ENCODE results near the gene ZNF200. TPM values are rescaled to one million over a fixed set of nuclear protein-coding genes. Genes with fewer than 3 reads are reported as not detected.

The ZNF200 gene
- total and polyA plus RNA-seq, 7 donors: 1.3 to 5.8 (median 3.4) TPM

GRCh38 chr16:3264137-3265036 lies 29.4 kb upstream of the ZNF200 start:
- H3K9me3 ChIP-seq: no peaks in the 10 kb centered on the region
- peak overlapping the region; percentile 80 for H3K4me3 ChIP-seq
- TF ChIP-seq, protein P1, sequence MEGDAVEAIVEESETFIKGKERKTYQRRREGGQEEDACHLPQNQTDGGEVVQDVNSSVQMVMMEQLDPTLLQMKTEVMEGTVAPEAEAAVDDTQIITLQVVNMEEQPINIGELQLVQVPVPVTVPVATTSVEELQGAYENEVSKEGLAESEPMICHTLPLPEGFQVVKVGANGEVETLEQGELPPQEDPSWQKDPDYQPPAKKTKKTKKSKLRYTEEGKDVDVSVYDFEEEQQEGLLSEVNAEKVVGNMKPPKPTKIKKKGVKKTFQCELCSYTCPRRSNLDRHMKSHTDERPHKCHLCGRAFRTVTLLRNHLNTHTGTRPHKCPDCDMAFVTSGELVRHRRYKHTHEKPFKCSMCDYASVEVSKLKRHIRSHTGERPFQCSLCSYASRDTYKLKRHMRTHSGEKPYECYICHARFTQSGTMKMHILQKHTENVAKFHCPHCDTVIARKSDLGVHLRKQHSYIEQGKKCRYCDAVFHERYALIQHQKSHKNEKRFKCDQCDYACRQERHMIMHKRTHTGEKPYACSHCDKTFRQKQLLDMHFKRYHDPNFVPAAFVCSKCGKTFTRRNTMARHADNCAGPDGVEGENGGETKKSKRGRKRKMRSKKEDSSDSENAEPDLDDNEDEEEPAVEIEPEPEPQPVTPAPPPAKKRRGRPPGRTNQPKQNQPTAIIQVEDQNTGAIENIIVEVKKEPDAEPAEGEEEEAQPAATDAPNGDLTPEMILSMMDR (IDR thresholded peaks at IDR 0.05): peak; percentile 5
- DNase-seq: peak; percentile 98
- WGBS, 3 donors: 1 to 2% (median 2%) methylated on average over 72 to 77 of the region's 77 CpGs
- H3K4me1 ChIP-seq: peaks cover 3% of the 10 kb centered on the region
- H3K27me3 ChIP-seq (ENCODE audit: insufficient read depth in 3 of 3, low read length in 2 of 3): no peaks in the 10 kb centered on the region
- H3K36me3 ChIP-seq (ENCODE audit: insufficient read depth in 1 of 2, low read depth in 1 of 2): peaks cover 0 to 18% of the 10 kb centered on the region in 2 donors
- H3K27ac ChIP-seq: peak overlapping the region; percentile 95
- intact Hi-C loops (cut with DNase I): loop anchor here (1.0 to 10.0 kb wide), 3 partner anchors 18 to 230 kb away; partner anchors contain the start of genes ZNF263 (in 2 of the 2) and C16orf90 (in 1 of the 2)
- peak; percentile 97 to 98 (median 97) for ATAC-seq

DNA sequence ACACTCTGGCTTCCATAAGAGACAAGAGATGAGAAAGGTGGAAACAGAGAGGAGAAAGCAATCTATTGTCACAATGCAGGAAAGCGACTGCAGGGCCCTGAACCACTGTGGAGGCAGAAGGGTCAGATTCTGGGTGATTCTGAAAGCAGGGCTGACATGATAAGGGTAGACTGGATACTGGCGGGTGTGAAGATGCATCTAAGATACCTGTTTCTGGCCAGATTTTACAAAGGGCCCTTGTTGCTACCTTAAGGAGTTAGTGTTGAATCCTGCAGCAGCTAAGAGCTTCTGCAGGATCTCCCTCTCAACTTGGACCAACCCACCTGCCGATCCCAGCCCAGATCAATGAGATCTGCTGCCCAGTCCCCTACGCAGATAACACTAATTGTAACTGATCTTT lies 27.6 kb upstream of the ZNF200 start:
- ATAC-seq: no peak
- Histone ChIP-seq H3K4me1 (peaks cover 3% of the 10 kb centered on the region), H3K27me3 (ENCODE audit: insufficient read depth in 3 of 3, low read length in 2 of 3) (no peaks in the 10 kb centered on the region), H3K36me3 (ENCODE audit: insufficient read depth in 1 of 2, low read depth in 1 of 2) (peaks cover 0 to 8% of the 10 kb centered on the region in 2 donors), H3K4me3 (no peak overlapping the region), H3K27ac (no peak overlapping the region), H3K9me3 (no peaks in the 10 kb centered on the region)
- TF ChIP-seq, protein P1 (IDR thresholded peaks at IDR 0.05): no peak
- intact Hi-C loops (cut with DNase I): loop anchor here in 1 of 2 donors (10.0 kb wide), 1 partner anchor 232 kb away; the partner anchor contains the start of gene C16orf90
- no peak for DNase-seq
- WGBS, 3 donors: 94 to 96% (median 94%) methylated on average over 4 of the region's 4 CpGs

DNA sequence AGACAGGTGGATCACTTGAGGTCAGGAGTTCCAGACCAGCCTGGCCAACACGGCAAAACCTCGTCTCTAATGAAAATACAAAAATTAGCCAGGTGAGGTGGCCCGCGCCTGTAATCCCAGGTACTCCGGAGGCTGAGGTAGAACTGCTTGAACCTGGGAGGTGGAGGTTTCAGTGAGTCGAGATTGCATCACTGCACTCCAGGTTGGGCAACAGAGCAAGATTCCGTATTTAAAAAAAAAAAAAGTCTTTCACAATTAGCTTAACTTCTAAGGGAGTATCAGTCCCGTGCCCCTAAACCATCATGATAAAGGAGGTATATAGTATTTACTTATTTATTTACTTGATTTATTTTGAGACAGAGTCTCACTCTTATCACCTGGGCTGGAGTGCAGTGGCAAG lies 24.9 kb upstream of the ZNF200 start:
- TF ChIP-seq, protein P1 (IDR thresholded peaks at IDR 0.05): no peak
- no peaks in the 10 kb centered on the region for H3K9me3 ChIP-seq
- ATAC-seq (no peak), DNase-seq (no peak)
- intact Hi-C loops (cut with DNase I): loop anchor here in 1 of 2 donors (10.0 kb wide), 1 partner anchor 235 kb away; the partner anchor contains the start of gene C16orf90
- H3K4me1 ChIP-seq: peaks cover 3% of the 10 kb centered on the region
- H3K4me3 ChIP-seq: no peak overlapping the region
- 81 to 86% (median 84%) methylated on average over 8 of the region's 8 CpGs for WGBS, 3 donors
- H3K27ac ChIP-seq: no peak overlapping the region
- H3K36me3 ChIP-seq (ENCODE audit: insufficient read depth in 1 of 2, low read depth in 1 of 2): no peaks in the 10 kb centered on the region
- peaks cover 0 to 10% (median 3%) of the 10 kb centered on the region in 3 donors for H3K27me3 ChIP-seq (ENCODE audit: insufficient read depth in 3 of 3, low read length in 2 of 3)

DNA sequence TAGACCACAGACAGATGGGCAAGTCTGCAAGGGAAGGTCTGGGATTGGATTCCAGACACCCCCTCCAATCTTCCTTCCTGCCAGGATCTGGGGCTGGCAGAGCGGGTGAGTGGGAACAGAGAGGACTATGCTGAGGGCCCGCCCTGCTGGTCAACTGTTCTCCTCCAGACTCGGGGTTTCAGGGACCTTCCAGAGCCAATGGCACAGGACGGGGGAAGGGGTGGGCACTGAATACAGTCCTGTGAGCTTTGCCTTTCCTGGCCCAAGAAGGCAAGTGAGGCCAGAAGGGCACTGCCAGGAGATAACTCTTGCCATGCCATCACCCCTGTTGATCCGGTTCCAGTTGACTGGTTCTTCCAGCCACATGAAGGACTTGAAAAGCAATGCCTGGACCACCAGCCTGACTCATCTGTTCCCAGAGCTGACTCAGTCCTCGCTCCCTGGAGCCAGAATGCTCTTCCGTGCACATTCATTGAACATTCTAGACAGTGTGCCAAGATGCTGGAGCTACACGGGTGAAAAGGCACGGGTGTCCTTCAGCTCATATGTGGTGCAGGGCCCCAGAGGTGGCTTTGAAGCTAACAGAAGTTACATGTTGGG lies 22.0 kb upstream of the ZNF200 start:
- Histone ChIP-seq H3K27ac (no peak overlapping the region), H3K9me3 (no peaks in the 10 kb centered on the region), H3K4me1 (no peaks in the 10 kb centered on the region), H3K4me3 (no peak overlapping the region), H3K36me3 (ENCODE audit: insufficient read depth in 1 of 2, low read depth in 1 of 2) (no peaks in the 10 kb centered on the region), H3K27me3 (ENCODE audit: insufficient read depth in 3 of 3, low read length in 2 of 3) (peaks cover 0 to 10% (median 9%) of the 10 kb centered on the region in 3 donors)
- intact Hi-C loops (cut with DNase I): no loop called here
- TF ChIP-seq, protein P1 (IDR thresholded peaks at IDR 0.05): no peak
- ATAC-seq (no peak), DNase-seq (no peak)
- WGBS, 3 donors: 36 to 46% (median 42%) methylated on average over 9 of the region's 9 CpGs

Data from psoas muscle (tissue), 8 donors.